GM21447 (cell line): ENCODE results near the gene SCOC.
"Not testable (repeated sequence)": the region's sequence is repeated elsewhere in the genome, so short reads cannot be mapped to it uniquely, and the experiment has no call there.

Experiments
- ATAC-seq: cut with Tn5 transposase; IDR thresholded peaks from one replicate; pipeline ENCODE4 v1.9.1; 2021; ENCODE audit not compliant: unreplicated experiment

SCOC gene

GRCh38 chr4:140359562-140360427 lies 13.7 kb upstream of the SCOC start:
- ATAC-seq, result peak; percentile 98

GRCh38 chr4:140361099-140361498 lies 12.3 kb upstream of the SCOC start:
- ATAC-seq, result no peak

GRCh38 chr4:140363051-140363450 lies 10.4 kb upstream of the SCOC start:
- no peak for ATAC-seq

GRCh38 chr4:140363558-140363957 lies 9.9 kb upstream of the SCOC start:
- ATAC-seq, result no peak

DNA sequence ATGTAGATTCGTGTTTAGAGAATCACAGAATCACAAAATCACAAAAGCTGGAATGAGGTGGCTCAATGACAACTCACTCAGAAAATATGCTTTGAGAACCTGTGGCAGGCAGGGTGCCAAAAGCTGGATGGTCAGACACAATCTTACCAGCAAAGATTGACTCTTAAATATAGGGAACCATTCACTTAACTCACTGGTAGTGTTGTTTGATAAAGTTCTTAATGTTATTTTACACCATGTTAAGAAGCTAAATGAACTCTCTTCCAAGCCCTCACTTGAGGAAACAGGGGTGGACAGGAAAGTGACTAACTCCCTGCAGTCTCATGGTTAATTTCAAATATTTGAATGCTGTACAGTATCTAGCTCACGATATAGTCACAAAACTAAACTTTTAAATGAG lies 5.7 kb upstream of the SCOC start:
- ATAC-seq, result no peak

DNA sequence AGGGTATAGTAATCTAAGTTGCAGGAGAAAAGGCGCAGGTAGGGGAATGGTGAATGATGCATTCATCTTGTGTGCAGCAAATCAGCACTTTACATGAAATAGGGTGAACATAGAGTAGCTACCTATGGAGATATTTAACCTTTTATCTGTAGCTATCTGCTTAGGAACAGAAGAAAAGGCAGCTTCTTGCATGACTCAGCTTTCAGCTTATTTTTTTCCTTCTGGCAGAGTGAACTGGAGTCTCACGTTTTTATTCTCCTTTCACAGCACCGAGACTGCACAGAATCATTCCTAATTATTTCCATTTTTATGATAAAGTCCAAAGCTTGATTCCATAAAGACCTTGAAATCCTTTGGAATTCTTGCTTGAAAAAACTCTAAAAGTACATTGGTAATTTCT lies 4.8 kb upstream of the SCOC start:
- ATAC-seq, result no peak

DNA sequence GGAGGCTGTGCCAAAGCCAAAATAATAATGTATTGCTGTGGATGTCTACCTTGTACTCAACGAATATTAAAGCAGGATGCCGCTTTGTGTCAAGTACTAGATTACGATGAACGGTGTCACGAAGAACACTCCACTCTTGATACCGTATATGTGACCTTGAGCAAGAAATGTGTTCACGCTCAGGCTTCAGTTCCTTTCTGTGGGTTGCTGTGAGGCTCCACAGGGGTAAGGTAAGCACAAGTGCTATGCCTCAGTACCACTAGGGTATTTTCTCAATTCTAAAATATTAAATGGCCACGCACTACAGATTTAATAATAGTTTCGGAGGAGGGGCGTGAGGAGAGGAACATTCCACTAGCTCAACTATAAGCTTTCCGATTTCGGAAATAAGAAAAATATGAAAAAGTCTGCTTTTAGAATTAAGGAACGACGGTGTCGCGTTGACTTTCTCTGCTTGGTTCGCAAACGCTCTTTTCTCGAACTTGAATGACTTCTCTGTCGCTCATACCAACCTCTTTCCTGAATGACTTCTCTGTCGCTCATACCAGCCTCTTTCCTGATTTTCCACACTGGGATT lies 607 bp upstream of the SCOC start:
- peak; percentile 53 for ATAC-seq

- no peak for ATAC-seq
These were observed 658 bp downstream of the SCOC start for GRCh38 chr4:140374130-140374477.

GRCh38 chr4:140382732-140383131 lies 9.3 kb downstream of the SCOC start:
- no peak for ATAC-seq

DNA sequence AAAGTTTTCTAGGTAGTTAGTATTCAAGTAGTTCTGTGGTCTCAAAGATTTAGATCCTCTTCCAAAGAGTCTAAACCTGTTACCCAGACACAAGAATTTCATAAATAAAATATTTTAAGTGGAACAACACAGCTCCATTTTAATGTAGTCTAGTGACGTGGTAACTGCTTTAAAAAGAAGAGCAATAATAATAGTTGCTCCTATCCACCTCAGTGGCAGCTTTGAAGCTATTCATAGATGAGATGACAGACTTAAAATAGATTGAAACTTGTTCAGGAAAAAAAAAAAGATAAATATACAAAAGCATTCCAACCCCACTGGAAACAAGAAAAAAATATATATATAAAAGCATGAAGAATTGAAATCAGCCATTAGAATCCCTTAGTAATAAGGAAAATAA lies 14.6 kb downstream of the SCOC start:
- ATAC-seq, result no peak

DNA sequence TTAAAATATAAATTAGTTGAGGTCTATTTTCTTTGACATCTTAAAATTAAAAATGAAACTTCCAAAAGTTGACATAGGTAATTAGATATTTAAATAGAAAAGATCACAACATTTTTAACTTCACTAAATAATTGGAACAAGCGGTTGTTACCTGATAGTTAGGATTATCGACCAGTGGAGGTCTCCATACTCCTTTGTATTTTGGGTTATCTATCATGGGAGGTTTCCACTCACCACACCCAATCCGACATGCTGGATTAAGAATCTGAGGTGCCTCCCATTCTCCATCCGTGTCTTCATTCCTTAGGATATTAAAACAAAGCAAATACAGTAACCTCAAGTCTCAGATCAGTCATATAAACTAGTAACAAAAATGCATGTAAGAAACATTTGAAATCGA lies 22.2 kb downstream of the SCOC start:
- ATAC-seq, result no peak

GRCh38 chr4:140400111-140400510 lies 26.7 kb downstream of the SCOC start:
- no peak for ATAC-seq

- ATAC-seq, result no peak
These were observed 32.8 kb downstream of the SCOC start for GRCh38 chr4:140406292-140406691.

GRCh38 chr4:140408974-140409373 lies 35.5 kb downstream of the SCOC start:
- ATAC-seq, result no peak

- not testable (repeated sequence) for ATAC-seq
These were observed 39.9 kb downstream of the SCOC start for GRCh38 chr4:140413130-140413969.

GRCh38 chr4:140423106-140423505 lies 49.7 kb downstream of the SCOC start:
- no peak for ATAC-seq

GRCh38 chr4:140426610-140427105 lies 53.2 kb downstream of the SCOC start:
- ATAC-seq, result peak; percentile 27

DNA sequence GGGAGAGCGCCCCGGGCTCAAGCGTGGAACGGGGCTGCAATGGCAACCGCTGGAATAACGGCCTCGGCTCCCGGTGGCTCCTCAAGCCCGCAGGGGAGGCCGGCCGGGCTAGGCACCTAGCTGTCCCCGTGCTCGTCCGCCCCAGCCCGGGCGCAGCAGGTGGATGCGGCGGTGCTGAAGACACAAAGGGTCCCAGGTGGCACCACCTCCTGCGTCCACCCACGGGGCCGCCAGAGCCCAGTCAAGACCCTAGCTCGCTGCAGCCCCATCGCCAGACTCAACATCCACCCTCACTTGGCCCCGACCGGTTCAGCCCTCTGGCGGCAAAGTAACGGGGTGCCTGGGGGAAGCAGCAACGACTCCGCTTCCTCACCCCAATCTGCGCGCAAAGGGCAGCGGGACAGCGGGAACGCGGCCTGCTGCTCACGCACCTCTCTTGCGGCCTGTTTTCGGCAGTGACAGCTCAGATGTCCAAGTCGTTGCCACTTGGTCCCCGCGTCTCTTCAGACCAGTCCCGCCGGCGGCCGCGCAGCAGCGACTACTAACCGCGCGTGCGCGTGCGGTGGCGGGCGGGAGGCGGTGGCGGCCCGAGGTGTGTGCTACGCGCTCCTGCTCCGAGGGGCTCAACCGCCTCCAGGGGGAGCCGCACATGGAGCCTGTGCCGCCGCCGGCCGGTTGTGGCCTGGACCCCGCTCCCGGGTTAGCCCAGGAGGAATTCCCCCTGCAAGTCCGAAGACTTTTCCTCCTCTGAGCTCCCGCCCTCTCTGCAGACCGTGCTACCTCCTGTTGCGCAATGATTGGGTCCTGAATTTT lies 53.9 kb downstream of the SCOC start, which contains the start of gene CLGN:
TSS of gene CLGN (minus strand) at position 543 of the 813 bp plus-strand sequence. CDS start 14,570 bp downstream, outside the sequence.
- ATAC-seq, result peak; percentile 77

DNA sequence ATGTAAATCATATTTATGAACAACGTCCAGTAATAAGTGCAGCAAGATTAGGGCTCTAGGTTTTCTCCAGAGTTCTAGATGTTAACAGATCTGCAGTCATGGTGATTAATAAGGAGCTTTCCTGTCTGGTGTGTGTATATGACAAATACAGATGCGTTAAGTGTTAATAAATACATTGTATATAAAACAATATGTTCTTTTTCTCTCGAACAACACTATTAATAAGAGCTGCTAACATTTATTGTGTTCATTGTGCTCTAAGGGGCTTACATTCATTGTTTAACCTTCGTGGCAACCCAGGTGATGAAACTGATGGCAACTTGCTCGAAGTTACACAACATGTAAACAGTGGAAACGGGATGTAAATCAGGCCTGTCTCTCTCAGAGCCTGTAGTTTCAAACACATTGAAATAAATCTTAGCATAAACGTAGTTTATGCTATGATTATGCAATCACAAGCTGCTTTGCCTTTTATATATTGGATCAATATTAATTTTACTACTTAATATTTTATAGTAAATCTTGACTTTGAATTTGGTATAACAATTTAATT lies 54.5 kb downstream of the SCOC start:
- no peak for ATAC-seq
